ENCODE results near the gene ADGRF3. TPM values are rescaled to one million over a fixed set of nuclear protein-coding genes. Genes with fewer than 3 reads are reported as not detected.

Gene ADGRF3
- total RNA-seq, 1 experiment from 2014 or later, result 0.09 TPM

DNA sequence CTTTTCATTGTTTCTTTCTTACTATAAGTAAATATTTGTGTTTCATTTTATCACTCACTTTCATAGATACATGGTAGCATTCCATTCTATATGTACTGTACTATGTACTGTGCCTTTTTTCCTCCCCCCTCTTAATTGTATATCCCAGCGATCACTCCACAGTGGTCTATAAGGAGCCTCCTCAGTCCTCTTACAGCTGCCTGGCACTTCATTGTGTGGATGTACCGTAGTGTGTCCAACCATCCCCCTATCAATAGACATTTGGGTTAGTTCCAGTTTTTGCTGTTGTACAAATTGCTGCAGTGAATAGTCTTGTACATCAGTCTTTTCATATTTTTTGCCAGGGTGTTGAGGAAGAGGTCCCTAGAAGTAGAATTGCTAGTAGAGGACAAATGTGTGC, 33.7 kb upstream of the ADGRF3 start:
- H3K36me3 Mint-ChIP-seq (ENCODE audit: insufficient read depth in 1 of 3, low read depth in 3 of 3), result peaks cover 4 to 33% (median 14%) of the 10 kb centered on the region in 3 experiments; a peak in 5 of 7 replicates
- no CpG with 5 or more reads among the region's 2 CpGs for WGBS (ENCODE audit: extremely low coverage, insufficient read length, low lambda C conversion rate)
- H3T11ph ChIP-seq (ENCODE audit: low read length), result no peak overlapping the region

More for the DNA sequence above, 33.7 kb upstream of the ADGRF3 start:
- Histone ChIP-seq H2BK12ac (ENCODE audit: insufficient read length, low read depth, low read length) (no peak overlapping the region), H3K23ac (ENCODE audit: insufficient read length, low read depth, low read length) (no peak overlapping the region), H3K79me1 (ENCODE audit: insufficient read depth, low read depth, low read length, poor library complexity, severe bottlenecking) (no peaks in the 10 kb centered on the region), H4K20me1 (ENCODE audit: control insufficient read depth, insufficient read depth, insufficient read length) (no peaks in the 10 kb centered on the region), H3K9me3 (ENCODE audit: control insufficient read depth, low read depth, low read length) (no peaks in the 10 kb centered on the region), H3K27ac (ENCODE audit: insufficient read length, low read depth, low read length) (no peak overlapping the region), H2BK120ac (ENCODE audit: low read depth, low read length, poor library complexity, severe bottlenecking) (no peak overlapping the region), H3K9ac (ENCODE audit: extremely low read depth, insufficient read length, low read length) (no peak overlapping the region), H3K27me3 (ENCODE audit: insufficient read depth, low read length) (no peaks in the 10 kb centered on the region), H4K8ac (replicated peaks; ENCODE audit: insufficient read length, low read depth, low read length) (no peak overlapping the region), H3K4ac (ENCODE audit: low read depth, low read length) (no peak overlapping the region), H3K4me2 (ENCODE audit: insufficient read depth, insufficient read length, low read length) (no peak overlapping the region), H3K23me2 (ENCODE audit: insufficient read length, low read depth, low read length, poor library complexity, severe bottlenecking) (no peaks in the 10 kb centered on the region), H2BK5ac (ENCODE audit: insufficient read length, low read length) (no peak overlapping the region), H3K4me1 (ENCODE audit: insufficient read depth, low read length) (no peaks in the 10 kb centered on the region), H3K18ac (ENCODE audit: insufficient read length, low read depth, low read length) (no peak overlapping the region), H2BK20ac (ENCODE audit: low read depth, low read length, poor library complexity, severe bottlenecking) (no peak overlapping the region), H4K91ac (ENCODE audit: insufficient read length, low read depth, low read length) (no peak overlapping the region), H2BK15ac (ENCODE audit: low read depth, low read length) (no peak overlapping the region), H3K56ac (ENCODE audit: insufficient read length, low read depth, low read length) (no peak overlapping the region), H3K14ac (ENCODE audit: insufficient read depth, low read length) (no peak overlapping the region), H3K79me2 (ENCODE audit: insufficient read depth, low read length) (no peaks in the 10 kb centered on the region), H2AK5ac (ENCODE audit: insufficient read length, low read length) (no peak overlapping the region), H4K5ac (ENCODE audit: insufficient read length, low read depth, low read length) (no peak overlapping the region), H2AFZ (ENCODE audit: low read length) (no peak overlapping the region)
- Mint-ChIP-seq H3K27me3 (ENCODE audit: low read depth) (no peaks in the 10 kb centered on the region), H3K4me1 (no peaks in the 10 kb centered on the region), H3K9me3 (no peaks in the 10 kb centered on the region), H3K27ac (no peak overlapping the region), H3K4me3 (no peak overlapping the region)
- DNase-seq, result no peak
- TF ChIP-seq, protein P1, sequence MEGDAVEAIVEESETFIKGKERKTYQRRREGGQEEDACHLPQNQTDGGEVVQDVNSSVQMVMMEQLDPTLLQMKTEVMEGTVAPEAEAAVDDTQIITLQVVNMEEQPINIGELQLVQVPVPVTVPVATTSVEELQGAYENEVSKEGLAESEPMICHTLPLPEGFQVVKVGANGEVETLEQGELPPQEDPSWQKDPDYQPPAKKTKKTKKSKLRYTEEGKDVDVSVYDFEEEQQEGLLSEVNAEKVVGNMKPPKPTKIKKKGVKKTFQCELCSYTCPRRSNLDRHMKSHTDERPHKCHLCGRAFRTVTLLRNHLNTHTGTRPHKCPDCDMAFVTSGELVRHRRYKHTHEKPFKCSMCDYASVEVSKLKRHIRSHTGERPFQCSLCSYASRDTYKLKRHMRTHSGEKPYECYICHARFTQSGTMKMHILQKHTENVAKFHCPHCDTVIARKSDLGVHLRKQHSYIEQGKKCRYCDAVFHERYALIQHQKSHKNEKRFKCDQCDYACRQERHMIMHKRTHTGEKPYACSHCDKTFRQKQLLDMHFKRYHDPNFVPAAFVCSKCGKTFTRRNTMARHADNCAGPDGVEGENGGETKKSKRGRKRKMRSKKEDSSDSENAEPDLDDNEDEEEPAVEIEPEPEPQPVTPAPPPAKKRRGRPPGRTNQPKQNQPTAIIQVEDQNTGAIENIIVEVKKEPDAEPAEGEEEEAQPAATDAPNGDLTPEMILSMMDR (conservative IDR thresholded peaks at IDR 0.05), result no peak

Measured in H9 (cell line).